GM21367 (cell line): ENCODE data around the gene NIN.
A peak's percentile ranks its signal among the peaks of the same experiment; 100 is the strongest.
"Not testable (repeated sequence)": the region's sequence is repeated elsewhere in the genome, so short reads cannot be mapped to it uniquely, and the experiment has no call there.

Experiments
- ATAC-seq: cut with Tn5 transposase; IDR thresholded peaks from one replicate; pipeline ENCODE4 v1.9.1; 2021; ENCODE audit not compliant: unreplicated experiment

The NIN gene

DNA sequence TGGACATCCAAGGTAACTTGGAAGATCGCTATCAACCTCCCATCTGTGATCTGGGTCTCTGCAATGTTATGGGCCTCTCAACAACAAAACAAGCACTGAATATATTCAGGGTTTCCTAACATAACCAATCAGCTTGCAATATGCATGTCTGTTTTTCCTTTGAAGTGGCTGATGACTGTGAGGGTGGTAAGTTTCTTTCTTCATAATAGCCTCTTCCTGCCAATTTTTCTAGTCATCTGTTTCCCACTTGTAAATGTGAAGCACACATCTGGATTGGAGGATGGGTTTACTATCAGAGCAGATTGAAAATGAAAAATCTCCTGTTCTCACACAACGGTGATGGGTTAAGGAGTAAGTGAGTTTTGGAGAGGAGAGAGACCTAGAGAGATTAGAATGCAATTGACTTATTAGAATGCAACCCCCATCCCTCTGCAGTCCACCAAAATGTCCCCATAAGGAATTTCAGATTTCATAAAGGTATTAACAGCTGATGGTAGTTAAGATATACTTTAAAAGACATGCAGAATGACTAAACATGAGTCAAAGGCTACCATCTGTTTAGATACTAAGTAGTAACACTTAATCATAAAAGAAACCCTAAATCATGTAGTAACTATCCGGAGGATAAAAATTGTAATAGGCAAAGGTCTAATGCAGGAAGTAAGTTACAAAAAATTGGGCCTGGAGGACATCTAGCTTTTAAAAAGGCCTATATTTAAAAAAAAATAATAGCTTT lies 104.4 kb downstream of the NIN start:
- ATAC-seq, result no peak

- no peak for ATAC-seq
These were observed 105.2 kb downstream of the NIN start for GRCh38 chr14:50725761-50726160.

- no peak for ATAC-seq
These were observed 110.8 kb downstream of the NIN start for GRCh38 chr14:50719911-50720759.

DNA sequence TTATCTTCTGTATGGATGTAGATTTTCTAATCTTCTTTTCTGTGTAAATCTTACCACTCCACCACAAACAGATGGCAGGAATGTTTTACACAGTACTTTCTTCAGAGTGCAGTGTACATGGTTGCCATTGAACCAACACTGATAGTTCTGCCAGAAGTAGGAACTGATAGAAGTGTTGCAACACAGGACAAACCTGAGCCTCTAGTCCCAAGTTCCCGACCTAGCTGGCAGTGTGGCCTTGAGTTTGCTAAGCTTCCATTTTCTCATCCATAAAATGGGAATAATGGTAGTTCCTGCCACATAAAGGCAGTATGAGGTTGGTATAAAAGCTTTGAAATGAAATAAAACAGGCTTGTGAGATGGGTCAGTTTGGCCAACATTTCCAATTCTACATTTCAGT lies 112.0 kb downstream of the NIN start:
- no peak for ATAC-seq

- no peak for ATAC-seq
These were observed 113.2 kb downstream of the NIN start for GRCh38 chr14:50717811-50718210.

- ATAC-seq, result no peak
These were observed 116.4 kb downstream of the NIN start for GRCh38 chr14:50714450-50715073.

DNA sequence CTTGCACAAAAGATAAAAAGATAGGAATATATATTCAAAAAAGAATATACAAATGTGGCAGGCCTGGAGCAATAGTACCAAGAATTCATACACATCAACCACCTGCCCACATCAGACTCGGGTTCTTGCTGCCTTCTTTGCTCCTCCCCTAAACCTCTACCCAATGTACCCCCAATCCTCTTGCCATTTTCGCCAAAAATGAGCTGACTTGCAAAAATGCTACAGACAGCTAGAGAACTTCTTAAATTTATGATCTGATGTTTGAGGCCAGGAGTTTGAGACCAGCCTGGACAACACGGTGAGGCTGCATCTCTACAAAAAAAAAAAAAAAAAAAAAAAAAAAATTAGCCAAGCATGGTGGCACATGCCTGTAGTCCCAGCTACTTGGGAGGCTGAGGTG lies 119.9 kb downstream of the NIN start:
- ATAC-seq, result no peak

- ATAC-seq, result no peak
These were observed 125.9 kb downstream of the NIN start for GRCh38 chr14:50705026-50705593.

GRCh38 chr14:50704454-50705010 lies 126.4 kb downstream of the NIN start:
- ATAC-seq, result no peak

DNA sequence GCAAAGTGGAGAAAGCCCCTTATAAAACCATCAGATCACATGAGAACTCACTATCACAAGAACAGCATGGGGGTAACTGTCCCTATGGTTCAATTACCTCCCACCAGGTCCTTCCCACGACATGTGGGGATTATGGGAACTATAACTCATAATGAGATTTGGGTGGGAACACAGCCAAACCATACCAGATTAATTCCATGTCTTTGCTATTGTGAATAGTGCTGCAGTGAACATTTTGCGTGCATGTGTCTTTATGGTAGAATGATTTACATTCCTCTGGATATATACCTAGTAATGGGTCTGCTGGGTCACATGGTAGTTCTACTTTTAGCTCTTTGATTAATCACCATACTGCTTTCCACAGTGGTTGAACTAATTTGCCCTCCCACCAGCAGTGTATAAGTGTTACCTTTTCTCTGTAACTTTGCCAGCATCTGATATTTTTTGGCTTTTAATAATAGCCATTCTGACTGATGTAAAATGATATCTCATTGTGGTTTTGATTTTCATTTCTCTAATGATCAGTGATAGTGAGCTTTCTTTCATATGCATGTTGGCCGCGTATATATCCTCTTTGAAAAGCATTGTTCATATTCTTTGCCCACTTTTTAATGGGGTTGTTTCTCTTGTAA lies 133.2 kb downstream of the NIN start:
- no peak for ATAC-seq

DNA sequence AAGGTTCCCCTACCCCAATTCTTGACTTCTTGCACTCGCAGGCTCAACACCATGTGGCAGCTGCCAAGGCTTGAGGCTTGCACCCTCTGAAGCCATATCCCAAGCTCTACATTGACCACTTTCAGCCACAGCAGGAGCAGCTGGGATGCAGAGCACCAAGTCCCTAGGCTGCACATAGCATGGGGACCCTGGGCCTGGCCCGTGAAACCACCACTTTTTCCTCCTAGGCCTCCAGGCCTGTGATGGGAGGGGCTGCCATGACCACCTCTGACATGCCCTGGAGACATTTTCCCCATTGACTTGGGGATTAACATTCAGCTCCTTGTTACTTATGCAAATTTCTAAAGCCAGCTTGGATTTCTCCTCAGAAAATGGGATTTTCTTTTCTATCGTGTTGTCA lies 136.7 kb downstream of the NIN start:
- ATAC-seq, result not testable (repeated sequence)

DNA sequence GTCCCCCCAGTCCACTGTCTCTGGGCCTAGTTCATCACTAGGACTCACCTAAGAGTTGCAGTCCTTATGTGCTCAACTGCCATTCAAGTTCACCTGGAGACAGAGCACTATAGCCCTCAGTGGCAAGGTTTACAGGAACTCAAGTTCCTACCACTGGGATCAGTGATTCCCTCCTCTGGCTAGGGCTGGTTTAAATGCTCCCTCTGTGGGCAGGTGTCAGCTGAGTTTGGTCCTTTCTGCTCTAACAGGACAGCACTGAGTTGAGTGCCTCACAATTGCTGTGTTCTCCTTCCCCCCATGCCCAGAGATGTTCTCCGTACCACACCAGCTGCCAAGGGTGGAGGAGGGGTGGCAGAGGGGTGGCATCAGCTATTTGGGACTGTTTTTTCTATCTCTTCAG lies 142.1 kb downstream of the NIN start:
- ATAC-seq, result no peak

DNA sequence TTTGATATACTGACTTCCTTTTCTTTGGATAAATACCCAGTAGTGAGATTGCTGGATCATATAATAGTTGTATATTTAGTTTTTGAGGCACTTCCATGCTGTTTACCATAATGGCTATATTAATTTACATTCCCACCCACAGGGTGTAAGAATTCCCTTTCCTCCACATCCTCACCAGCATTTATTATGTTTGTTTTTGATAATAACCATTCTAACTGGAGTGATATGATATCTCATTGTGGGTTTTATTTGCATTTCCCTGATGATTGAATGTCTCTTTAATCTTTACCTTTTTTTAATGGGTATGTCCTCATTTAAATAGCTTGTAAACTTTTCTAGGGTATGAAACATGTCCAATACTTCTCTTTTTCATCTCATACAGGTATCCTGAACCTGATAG lies 151.3 kb downstream of the NIN start:
- no peak for ATAC-seq

DNA sequence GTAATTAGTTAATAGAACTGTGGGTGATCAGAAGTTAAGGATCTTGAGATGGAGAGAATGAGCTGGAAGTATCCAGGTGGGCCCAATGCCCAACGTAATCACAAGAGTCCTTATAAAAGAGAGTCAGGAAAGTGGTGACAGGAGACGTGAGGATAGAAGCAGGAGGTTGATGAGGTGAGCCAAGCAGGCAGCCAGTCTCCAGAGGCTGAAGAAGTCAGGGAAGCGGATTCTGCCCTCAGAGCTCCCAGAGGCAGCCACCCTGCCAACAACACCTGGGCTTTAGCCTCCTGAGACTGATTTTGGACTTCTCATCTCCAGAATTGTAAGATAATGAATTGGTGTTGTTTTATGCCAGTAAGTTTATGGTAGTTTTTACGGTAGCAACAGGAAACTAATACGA lies 152.8 kb downstream of the NIN start:
- ATAC-seq, result no peak

- peak; percentile 61 for ATAC-seq
These were observed 153.4 kb downstream of the NIN start for GRCh38 chr14:50677527-50678063.

- ATAC-seq, result peak; percentile 34
These were observed 154.0 kb downstream of the NIN start for GRCh38 chr14:50676814-50677516.

- no peak for ATAC-seq
These were observed 155.4 kb downstream of the NIN start for GRCh38 chr14:50675597-50675996.

- ATAC-seq, result no peak
These were observed 160.1 kb downstream of the NIN start for GRCh38 chr14:50670866-50671256.

DNA sequence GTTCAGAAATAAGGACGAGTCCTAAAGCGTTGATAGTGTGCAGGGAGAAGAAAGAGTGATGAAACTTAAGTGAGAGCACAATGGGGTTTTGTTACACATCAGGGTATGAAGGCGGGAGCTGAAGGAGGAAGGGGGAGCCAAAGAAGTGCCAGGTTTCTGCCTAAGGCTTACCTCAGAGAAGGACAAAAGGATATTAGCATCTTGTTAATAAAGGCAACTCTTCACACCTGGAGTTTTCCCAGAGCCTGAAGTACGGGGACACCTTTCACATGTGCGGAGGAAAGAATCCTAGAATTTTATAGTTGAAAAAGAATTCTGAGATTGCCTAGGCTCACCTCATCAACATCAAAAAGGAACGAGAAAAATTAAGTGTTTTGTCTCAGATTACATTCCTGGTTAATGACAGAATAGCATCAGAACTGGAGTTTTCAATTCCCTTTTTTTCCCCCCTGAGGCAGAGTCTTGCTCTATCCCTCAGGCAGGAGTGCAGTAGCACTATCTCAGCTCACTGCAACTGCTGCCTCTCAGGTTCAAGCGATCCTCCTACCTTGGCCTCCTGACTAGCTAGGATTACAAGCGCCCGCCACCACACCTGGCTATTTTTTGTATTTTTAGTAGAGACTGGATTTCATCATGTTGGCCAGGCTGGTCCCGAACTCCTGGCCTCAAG lies 160.6 kb downstream of the NIN start:
- ATAC-seq, result no peak
